Neuronal stem cell (in vitro differentiated cells): Measurements from ENCODE around the gene ZG16.

Source experiments
- DNase-seq: peaks from one replicate; pipeline ENCODE4 v3.0.0-alpha.2; 2013; ENCODE audit warnings: low spot score
- H2AFZ ChIP-seq: one replicate; pipeline ENCODE4 v1.6.1; 2013; ENCODE audit warnings: mild to moderate bottlenecking, low read length, inconsistent platforms
- H2AK5ac ChIP-seq: 2 replicates; pipeline ENCODE4 v1.6.1; 2013; ENCODE audit warnings: low read depth, mild to moderate bottlenecking, inconsistent platforms, low read length, moderate library complexity, mixed read lengths
- H2BK120ac ChIP-seq: 2 replicates; pipeline ENCODE4 v1.6.1; 2013; ENCODE audit warnings: low read depth, mild to moderate bottlenecking, inconsistent platforms, low read length, moderate library complexity, mixed read lengths
- H2BK12ac ChIP-seq: one replicate; pipeline ENCODE4 v1.6.1; 2013; ENCODE audit warnings: low read length, inconsistent platforms
- H2BK15ac ChIP-seq: 2 replicates; pipeline ENCODE4 v1.6.1; 2013; ENCODE audit warnings: mild to moderate bottlenecking, low read length, inconsistent platforms, mixed read lengths
- H2BK5ac ChIP-seq: one replicate; pipeline ENCODE4 v1.6.1; 2013; ENCODE audit warnings: inconsistent platforms, mild to moderate bottlenecking, low read length, moderate library complexity
- H3K14ac ChIP-seq: one replicate; pipeline ENCODE4 v1.6.1; 2013; ENCODE audit warnings: low read length, inconsistent platforms
- H3K18ac ChIP-seq: 2 replicates; pipeline ENCODE4 v1.6.1; 2013; ENCODE audit warnings: low read length, inconsistent platforms
- H3K23ac ChIP-seq: 2 replicates; pipeline ENCODE4 v1.6.1; 2013; ENCODE audit warnings: low read depth, mild to moderate bottlenecking, mixed read lengths, low read length, inconsistent platforms; ENCODE audit not compliant: poor library complexity
- H3K27ac ChIP-seq: replicated peaks from 3 replicates; pipeline ENCODE4 v1.5.1; 2013; ENCODE audit warnings: low read length, inconsistent platforms
- H3K27me3 ChIP-seq, 3 experiments: 2 replicates each; pipeline ENCODE4 v1.6.1; 2013; ENCODE audit warnings: low read length in 3 of 3, mild to moderate bottlenecking in 2 of 3, inconsistent platforms in 1 of 3, low read depth in 1 of 3, mixed read lengths in 1 of 3, moderate library complexity in 1 of 3; ENCODE audit not compliant: control insufficient read depth in 3 of 3, insufficient read depth in 3 of 3
- H3K36me3 ChIP-seq, 2 donors: replicated peaks in 1 of 2; 2 replicates each; pipeline ENCODE4 v1.6.1; 2013; ENCODE audit warnings: low read length in 2 of 2; ENCODE audit not compliant: control insufficient read depth in 2 of 2, insufficient read depth in 2 of 2
- H3K4ac ChIP-seq: 2 replicates; pipeline ENCODE4 v1.6.1; 2013; ENCODE audit warnings: inconsistent platforms, mild to moderate bottlenecking, low read length, moderate library complexity
- H3K4me1 ChIP-seq, 2 donors: 1 replicate in 1 of 2; 2 replicates in 1 of 2; pipeline ENCODE4 v1.6.1; 2013; ENCODE audit warnings: low read length in 2 of 2, low read depth in 1 of 2; ENCODE audit not compliant: control insufficient read depth in 2 of 2, insufficient read depth in 1 of 2
- H3K4me2 ChIP-seq: one replicate; pipeline ENCODE4 v1.6.1; 2013; ENCODE audit warnings: mild to moderate bottlenecking, low read length, inconsistent platforms; ENCODE audit not compliant: insufficient read depth, poor library complexity, severe bottlenecking
- H3K4me3 ChIP-seq, 2 donors: 2 replicates each; pipeline ENCODE4 v1.5.1; 2013; ENCODE audit warnings: low read length in 2 of 2, mild to moderate bottlenecking in 2 of 2, inconsistent platforms in 1 of 2, moderate library complexity in 1 of 2
- H3K79me1 ChIP-seq: one replicate; pipeline ENCODE4 v1.6.1; 2013; ENCODE audit warnings: low read depth, mild to moderate bottlenecking, inconsistent platforms, low read length, moderate library complexity
- H3K9ac ChIP-seq: one replicate; pipeline ENCODE4 v1.6.1; 2013; ENCODE audit warnings: mild to moderate bottlenecking, low read depth, low read length, inconsistent platforms; ENCODE audit not compliant: poor library complexity
- H3K9me3 ChIP-seq, 2 donors: replicated peaks in 1 of 2; 2 replicates each; pipeline versions ENCODE3 to v1.6.1; 2013; ENCODE audit warnings: low read length in 2 of 2, mild to moderate bottlenecking in 2 of 2, inconsistent platforms in 1 of 2, low read depth in 1 of 2, mixed read lengths in 1 of 2, moderate library complexity in 1 of 2; ENCODE audit not compliant: control insufficient read depth in 2 of 2, insufficient read depth in 1 of 2
- H4K8ac ChIP-seq: one replicate; pipeline ENCODE4 v1.6.1; 2013; ENCODE audit warnings: low read depth, mild to moderate bottlenecking, inconsistent platforms, low read length, moderate library complexity
- H4K91ac ChIP-seq: one replicate; pipeline ENCODE4 v1.6.1; 2013; ENCODE audit warnings: low read length, low read depth, mild to moderate bottlenecking, inconsistent platforms; ENCODE audit not compliant: poor library complexity
- WGBS, 2 donors: extraction: QIAGEN DNeasy Blood & Tissue Kit; methylation state at CpG; one replicate each; pipeline ENCODE4 v1.1.7; 2013; ENCODE audit warnings: missing lambda C conversion rate in 2 of 2, mixed read lengths in 1 of 2; ENCODE audit not compliant: insufficient read length in 2 of 2, insufficient replicate concordance in 1 of 2; ENCODE audit errors: extremely low coverage in 2 of 2; 5-methylcytosine and 5-hydroxymethylcytosine counted together

ZG16 gene

DNA sequence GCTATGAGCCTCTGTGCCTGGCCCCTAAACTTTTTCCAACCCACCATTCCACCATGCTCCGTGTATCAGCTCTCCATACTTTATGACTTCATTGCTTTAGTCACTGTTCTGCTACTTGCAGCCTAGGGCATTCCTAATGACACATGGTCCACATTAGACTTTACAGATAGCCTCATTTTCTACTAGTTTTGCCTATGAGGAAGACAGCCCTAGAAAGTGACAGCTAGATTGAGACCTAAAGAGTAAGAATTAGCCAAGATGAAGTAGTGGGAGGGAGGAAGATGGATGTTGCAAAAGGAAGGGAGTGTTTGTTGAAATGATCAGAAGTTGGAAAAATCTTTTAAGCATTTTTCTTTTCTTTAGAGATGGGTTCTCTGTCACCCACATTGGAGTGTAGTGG is 43.3 kb upstream of the ZG16 start:
- H3K79me1 ChIP-seq: no peaks in the 10 kb centered on the region
- H2AFZ ChIP-seq: no peak overlapping the region
- no peak overlapping the region for H2BK12ac ChIP-seq
- no peak overlapping the region for H3K14ac ChIP-seq
- no peak overlapping the region for H3K9ac ChIP-seq
- WGBS, 2 donors: no CpG with 5 or more reads among the region's 1 CpG
- no peaks in the 10 kb centered on the region for H3K4me1 ChIP-seq
- H3K4me2 ChIP-seq: no peak overlapping the region
- no peak overlapping the region for H2BK15ac ChIP-seq
- H3K27me3 ChIP-seq: peaks cover 0 to 2% (median 0%) of the 10 kb centered on the region in 3 experiments
- no peak overlapping the region for H2BK5ac ChIP-seq
- H3K27ac ChIP-seq: no peak overlapping the region
- H4K91ac ChIP-seq: no peak overlapping the region
- no peak overlapping the region for H4K8ac ChIP-seq
- H2BK120ac ChIP-seq: no peak overlapping the region
- no peak for DNase-seq
- no peaks in the 10 kb centered on the region for H3K9me3 ChIP-seq
- no peak overlapping the region for H3K4ac ChIP-seq
- H3K36me3 ChIP-seq: no peaks in the 10 kb centered on the region
- no peak overlapping the region for H3K4me3 ChIP-seq
- no peak overlapping the region for H3K23ac ChIP-seq
- no peak overlapping the region for H2AK5ac ChIP-seq
- no peak overlapping the region for H3K18ac ChIP-seq

- Histone ChIP-seq H2BK15ac (no peak overlapping the region), H4K91ac (no peak overlapping the region), H3K9me3 (no peaks in the 10 kb centered on the region), H3K36me3 (no peaks in the 10 kb centered on the region), H3K4me3 (no peak overlapping the region), H3K4ac (no peak overlapping the region), H2BK12ac (no peak overlapping the region), H3K14ac (no peak overlapping the region), H3K27ac (no peak overlapping the region), H2BK5ac (no peak overlapping the region), H3K4me1 (no peaks in the 10 kb centered on the region), H2BK120ac (no peak overlapping the region), H3K79me1 (no peaks in the 10 kb centered on the region), H3K27me3 (peaks cover 0 to 4% (median 0%) of the 10 kb centered on the region in 3 experiments), H3K23ac (no peak overlapping the region), H3K9ac (no peak overlapping the region), H3K4me2 (no peak overlapping the region), H2AK5ac (no peak overlapping the region), H3K18ac (no peak overlapping the region), H4K8ac (no peak overlapping the region), H2AFZ (no peak overlapping the region)
- DNase-seq: no peak
- no CpG with 5 or more reads among the region's 5 CpGs for WGBS, 2 donors
These were observed 41.9 kb upstream of the ZG16 start for GRCh38 chr16:29736112-29736511.

DNA sequence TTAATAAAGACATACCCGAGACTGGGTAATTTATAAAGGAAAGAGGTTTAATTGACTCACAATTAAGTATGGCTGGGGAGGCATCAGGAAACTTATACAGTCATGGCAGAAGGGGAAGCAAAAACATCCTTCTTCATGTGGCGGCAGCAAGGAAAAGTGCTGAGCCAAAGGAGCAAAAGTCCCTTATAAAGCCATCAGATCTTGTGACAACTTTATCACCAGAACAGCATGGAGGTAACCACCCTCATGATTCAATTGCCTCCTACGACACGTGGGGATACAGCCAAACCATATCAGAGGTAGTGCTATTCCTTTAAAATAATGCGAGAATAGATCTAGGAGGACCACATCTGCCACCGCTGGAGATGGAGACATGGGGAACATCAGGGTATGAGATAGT is 41.3 kb upstream of the ZG16 start:
- no peak overlapping the region for H2AK5ac ChIP-seq
- H3K79me1 ChIP-seq: no peaks in the 10 kb centered on the region
- H4K91ac ChIP-seq: no peak overlapping the region
- H3K36me3 ChIP-seq: no peaks in the 10 kb centered on the region
- H3K27me3 ChIP-seq: peaks cover 0 to 4% (median 0%) of the 10 kb centered on the region in 3 experiments
- no peak overlapping the region for H3K4ac ChIP-seq
- no peak overlapping the region for H3K18ac ChIP-seq
- no peak overlapping the region for H2BK12ac ChIP-seq
- no peaks in the 10 kb centered on the region for H3K9me3 ChIP-seq
- no peak overlapping the region for H3K4me2 ChIP-seq
- H3K27ac ChIP-seq: no peak overlapping the region
- no peak overlapping the region for H3K9ac ChIP-seq
- H2BK15ac ChIP-seq: no peak overlapping the region
- no peak overlapping the region for H3K14ac ChIP-seq
- no peak overlapping the region for H2BK5ac ChIP-seq
- DNase-seq: no peak
- no peak overlapping the region for H4K8ac ChIP-seq
- WGBS, 2 donors: no CpG with 5 or more reads among the region's 6 CpGs
- H3K23ac ChIP-seq: no peak overlapping the region
- H2AFZ ChIP-seq: no peak overlapping the region
- no peaks in the 10 kb centered on the region for H3K4me1 ChIP-seq
- H2BK120ac ChIP-seq: no peak overlapping the region
- H3K4me3 ChIP-seq: no peak overlapping the region

DNA sequence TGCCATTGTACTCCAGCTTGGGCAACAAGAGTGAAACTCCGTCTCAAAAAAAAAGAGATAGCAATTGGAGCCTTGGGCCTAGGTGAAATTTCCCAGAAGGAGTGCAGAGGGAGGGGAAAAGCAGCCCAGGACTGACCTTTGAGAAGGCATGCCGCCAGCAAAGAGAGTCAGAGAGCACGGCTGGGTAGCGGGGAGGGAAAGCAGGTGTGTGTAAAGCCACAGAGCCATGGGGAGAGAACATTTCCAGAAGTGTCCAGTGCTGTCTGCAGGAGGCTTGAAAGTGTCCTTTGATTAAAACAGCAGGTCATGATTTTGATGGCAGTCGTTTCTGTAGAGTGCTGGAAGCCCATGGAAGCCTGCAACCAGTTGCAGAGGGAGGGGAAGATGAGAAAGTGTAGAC is 40.3 kb upstream of the ZG16 start:
- Histone ChIP-seq H2BK120ac (no peak overlapping the region), H4K8ac (no peak overlapping the region), H3K23ac (no peak overlapping the region), H3K27ac (no peak overlapping the region), H2AK5ac (no peak overlapping the region), H2AFZ (no peak overlapping the region), H3K27me3 (peaks cover 0 to 4% (median 0%) of the 10 kb centered on the region in 3 experiments), H4K91ac (no peak overlapping the region), H3K79me1 (no peaks in the 10 kb centered on the region), H2BK12ac (no peak overlapping the region), H2BK15ac (no peak overlapping the region), H3K4me2 (no peak overlapping the region), H3K36me3 (no peaks in the 10 kb centered on the region), H3K4me3 (no peak overlapping the region), H3K4me1 (no peaks in the 10 kb centered on the region), H3K14ac (no peak overlapping the region), H3K4ac (no peak overlapping the region), H3K9me3 (no peaks in the 10 kb centered on the region), H3K18ac (no peak overlapping the region), H3K9ac (no peak overlapping the region), H2BK5ac (no peak overlapping the region)
- no peak for DNase-seq
- WGBS, 2 donors: no CpG with 5 or more reads among the region's 5 CpGs
